Neural cell (in vitro differentiated cells): Measurements from ENCODE around the gene CCNG2. TPM values are rescaled to one million over a fixed set of nuclear protein-coding genes. Genes with fewer than 3 reads are reported as not detected.

ENCODE experiments used
- H2AFZ ChIP-seq: fragments of 200-600, 300-800 bp; sonication (generic), shearing (Covaris generic); 2 replicates; pipeline ENCODE4 v1.6.0; 2014; ENCODE audit warnings: low read depth, mild to moderate bottlenecking, antibody characterized with exemption, low read length, moderate library complexity
- H3F3A ChIP-seq: fragments of 200-600 bp; shearing (Covaris generic); 2 replicates; pipeline ENCODE4 v1.6.1; 2016; ENCODE audit warnings: mild to moderate bottlenecking, moderate library complexity, mixed read lengths, antibody characterized with exemption, low read length; ENCODE audit not compliant: insufficient read depth, poor library complexity, severe bottlenecking
- H3K27ac ChIP-seq: fragments of 200-600, 300-800 bp; sonication (generic), shearing (Covaris generic); 2 replicates; pipeline ENCODE4 v1.5.1; 2014; ENCODE audit warnings: mild to moderate bottlenecking, low read length, moderate library complexity
- H3K27me3 ChIP-seq: fragments of 300-800, 200-600 bp; sonication (generic), shearing (Covaris generic); 2 replicates; pipeline ENCODE4 v1.6.0; 2014; ENCODE audit warnings: mild to moderate bottlenecking, low read depth, low read length, moderate library complexity; ENCODE audit not compliant: insufficient read depth
- H3K36me3 ChIP-seq: fragments of 300-800, 200-600 bp; sonication (generic), shearing (Covaris generic); 2 replicates; pipeline ENCODE4 v1.5.1; 2014; ENCODE audit warnings: mild to moderate bottlenecking, antibody characterized with exemption, low read length, moderate library complexity; ENCODE audit not compliant: insufficient read depth
- H3K4me2 ChIP-seq: fragments of 300-800, 200-600 bp; sonication (generic), shearing (Covaris generic); 2 replicates; pipeline ENCODE4 v1.6.0; 2014; ENCODE audit warnings: mild to moderate bottlenecking, low read length
- H3K4me3 ChIP-seq: fragments of 300-800, 200-600 bp; sonication (generic), shearing (Covaris generic); 2 replicates; pipeline ENCODE4 v1.5.1; 2014; ENCODE audit warnings: mild to moderate bottlenecking, low read length, moderate library complexity
- H3K79me2 ChIP-seq: fragments of 200-600 bp; shearing (Covaris generic); replicated peaks from 2 replicates; pipeline ENCODE4 v1.6.0; 2014; ENCODE audit warnings: mild to moderate bottlenecking, low read length, moderate library complexity; ENCODE audit not compliant: insufficient read depth
- H3K9ac ChIP-seq: fragments of 300-800, 200-600 bp; sonication (generic), shearing (Covaris generic); 2 replicates; pipeline ENCODE4 v1.6.1; 2016; ENCODE audit warnings: mild to moderate bottlenecking, low read length, mixed read lengths
- H3K9me2 ChIP-seq: fragments of 200-600 bp; shearing (Covaris generic); 2 replicates; pipeline ENCODE4 v1.6.1; 2016; ENCODE audit warnings: mild to moderate bottlenecking, low read length, mixed read lengths; ENCODE audit not compliant: insufficient read depth
- H3K9me3 ChIP-seq: fragments of 200-600, 300-800 bp; sonication (generic), shearing (Covaris generic); 2 replicates; pipeline ENCODE4 v1.6.1; 2016; ENCODE audit warnings: mild to moderate bottlenecking, mixed run types, low read length, moderate library complexity, mixed read lengths
- H4K20me1 ChIP-seq: fragments of 200-600 bp; shearing (Covaris generic); 2 replicates; pipeline ENCODE4 v1.6.1; 2016; ENCODE audit warnings: mild to moderate bottlenecking, mixed run types; ENCODE audit not compliant: insufficient read depth
- EP300 ChIP-seq: fragments of 450-650 bp; conservative IDR thresholded peaks from 2 replicates; pipeline ENCODE4 v1.6.1; 2014; ENCODE audit warnings: antibody characterized with exemption, mild to moderate bottlenecking, moderate library complexity; ENCODE audit not compliant: poor library complexity, severe bottlenecking
- EZH2 ChIP-seq: fragments of 200-600, 300-800 bp; shearing (Covaris generic), sonication (generic); IDR thresholded peaks from 2 replicates; pipeline ENCODE4 v1.6.1; 2014; ENCODE audit warnings: antibody characterized with exemption, low read length, borderline replicate concordance, mild to moderate bottlenecking; ENCODE audit not compliant: insufficient read depth, poor library complexity, severe bottlenecking
- MXI1 ChIP-seq: fragments of 450-650 bp; conservative IDR thresholded peaks from 2 replicates; pipeline ENCODE4 v1.6.1; 2014; ENCODE audit warnings: antibody characterized with exemption, mild to moderate bottlenecking; ENCODE audit not compliant: poor library complexity, severe bottlenecking
- POLR2AphosphoS5 ChIP-seq: IDR thresholded peaks from 2 replicates; pipeline ENCODE4 v1.6.1; 2012
- RAD21 ChIP-seq: fragments of 450-650 bp; conservative IDR thresholded peaks from 2 replicates; pipeline ENCODE4 v1.6.1; 2014; ENCODE audit warnings: antibody characterized with exemption, mild to moderate bottlenecking, moderate library complexity
- SMC3 ChIP-seq: fragments of 450-650 bp; conservative IDR thresholded peaks from 2 replicates; pipeline ENCODE4 v1.6.1; 2014; ENCODE audit warnings: antibody characterized with exemption, mild to moderate bottlenecking, moderate library complexity; ENCODE audit not compliant: poor library complexity
- TAF1 ChIP-seq: IDR thresholded peaks from 2 replicates; pipeline ENCODE4 v1.6.1; 2012; ENCODE audit warnings: low read depth
- polyA plus RNA-seq: library from polyadenylated mRNA; depleted of rRNA; stranded (reverse); fragments of >200 nt; gene quantifications from 2 replicates; pipeline ENCODE4 v1.2.3, GENCODE V29; 2014
- TF ChIP-seq, protein P1 (sequence below): fragments of 450-650 bp; IDR thresholded peaks from 2 replicates; pipeline ENCODE4 v1.5.1; 2014; ENCODE audit warnings: antibody characterized with exemption, mild to moderate bottlenecking, moderate library complexity; ENCODE audit not compliant: poor library complexity, severe bottlenecking
- TF ChIP-seq, protein P2 (sequence below): IDR thresholded peaks from 2 replicates; pipeline ENCODE4 v1.6.1; 2012; ENCODE audit warnings: borderline replicate concordance

CCNG2 gene
- polyA plus RNA-seq, 1 donor from 2014 or later, result 132 TPM

DNA sequence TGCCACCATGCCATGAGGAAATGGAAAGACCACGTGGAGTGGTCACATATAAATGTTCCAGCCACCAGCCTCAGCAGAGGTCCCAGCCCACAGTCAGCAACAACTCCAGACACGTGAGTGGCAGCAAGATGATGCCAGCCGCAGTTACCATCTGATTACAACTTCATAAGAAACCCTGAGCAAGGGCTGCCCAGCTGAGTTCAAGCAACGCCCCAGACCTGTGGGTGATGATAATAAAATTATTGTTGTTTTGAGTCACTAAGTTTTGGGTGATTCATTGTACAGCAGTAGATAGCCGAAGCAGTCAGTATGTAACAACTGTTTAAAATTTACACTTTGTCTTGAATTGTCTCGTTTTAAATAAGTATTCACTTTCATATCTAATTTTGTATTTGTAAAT lies 5.8 kb upstream of the CCNG2 start:
- no peak for TF ChIP-seq POLR2AphosphoS5
- TF ChIP-seq RAD21, result no peak
- TF ChIP-seq TAF1, result no peak
- TF ChIP-seq, protein P1, sequence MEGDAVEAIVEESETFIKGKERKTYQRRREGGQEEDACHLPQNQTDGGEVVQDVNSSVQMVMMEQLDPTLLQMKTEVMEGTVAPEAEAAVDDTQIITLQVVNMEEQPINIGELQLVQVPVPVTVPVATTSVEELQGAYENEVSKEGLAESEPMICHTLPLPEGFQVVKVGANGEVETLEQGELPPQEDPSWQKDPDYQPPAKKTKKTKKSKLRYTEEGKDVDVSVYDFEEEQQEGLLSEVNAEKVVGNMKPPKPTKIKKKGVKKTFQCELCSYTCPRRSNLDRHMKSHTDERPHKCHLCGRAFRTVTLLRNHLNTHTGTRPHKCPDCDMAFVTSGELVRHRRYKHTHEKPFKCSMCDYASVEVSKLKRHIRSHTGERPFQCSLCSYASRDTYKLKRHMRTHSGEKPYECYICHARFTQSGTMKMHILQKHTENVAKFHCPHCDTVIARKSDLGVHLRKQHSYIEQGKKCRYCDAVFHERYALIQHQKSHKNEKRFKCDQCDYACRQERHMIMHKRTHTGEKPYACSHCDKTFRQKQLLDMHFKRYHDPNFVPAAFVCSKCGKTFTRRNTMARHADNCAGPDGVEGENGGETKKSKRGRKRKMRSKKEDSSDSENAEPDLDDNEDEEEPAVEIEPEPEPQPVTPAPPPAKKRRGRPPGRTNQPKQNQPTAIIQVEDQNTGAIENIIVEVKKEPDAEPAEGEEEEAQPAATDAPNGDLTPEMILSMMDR, result no peak
- no peak for TF ChIP-seq SMC3
- no peak for TF ChIP-seq EZH2
- no peak for TF ChIP-seq MXI1
- TF ChIP-seq EP300, result no peak
- TF ChIP-seq, protein P2, sequence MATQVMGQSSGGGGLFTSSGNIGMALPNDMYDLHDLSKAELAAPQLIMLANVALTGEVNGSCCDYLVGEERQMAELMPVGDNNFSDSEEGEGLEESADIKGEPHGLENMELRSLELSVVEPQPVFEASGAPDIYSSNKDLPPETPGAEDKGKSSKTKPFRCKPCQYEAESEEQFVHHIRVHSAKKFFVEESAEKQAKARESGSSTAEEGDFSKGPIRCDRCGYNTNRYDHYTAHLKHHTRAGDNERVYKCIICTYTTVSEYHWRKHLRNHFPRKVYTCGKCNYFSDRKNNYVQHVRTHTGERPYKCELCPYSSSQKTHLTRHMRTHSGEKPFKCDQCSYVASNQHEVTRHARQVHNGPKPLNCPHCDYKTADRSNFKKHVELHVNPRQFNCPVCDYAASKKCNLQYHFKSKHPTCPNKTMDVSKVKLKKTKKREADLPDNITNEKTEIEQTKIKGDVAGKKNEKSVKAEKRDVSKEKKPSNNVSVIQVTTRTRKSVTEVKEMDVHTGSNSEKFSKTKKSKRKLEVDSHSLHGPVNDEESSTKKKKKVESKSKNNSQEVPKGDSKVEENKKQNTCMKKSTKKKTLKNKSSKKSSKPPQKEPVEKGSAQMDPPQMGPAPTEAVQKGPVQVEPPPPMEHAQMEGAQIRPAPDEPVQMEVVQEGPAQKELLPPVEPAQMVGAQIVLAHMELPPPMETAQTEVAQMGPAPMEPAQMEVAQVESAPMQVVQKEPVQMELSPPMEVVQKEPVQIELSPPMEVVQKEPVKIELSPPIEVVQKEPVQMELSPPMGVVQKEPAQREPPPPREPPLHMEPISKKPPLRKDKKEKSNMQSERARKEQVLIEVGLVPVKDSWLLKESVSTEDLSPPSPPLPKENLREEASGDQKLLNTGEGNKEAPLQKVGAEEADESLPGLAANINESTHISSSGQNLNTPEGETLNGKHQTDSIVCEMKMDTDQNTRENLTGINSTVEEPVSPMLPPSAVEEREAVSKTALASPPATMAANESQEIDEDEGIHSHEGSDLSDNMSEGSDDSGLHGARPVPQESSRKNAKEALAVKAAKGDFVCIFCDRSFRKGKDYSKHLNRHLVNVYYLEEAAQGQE, result no peak
- H2AFZ ChIP-seq, result no peak overlapping the region
- no peaks in the 10 kb centered on the region for H3K27me3 ChIP-seq

DNA sequence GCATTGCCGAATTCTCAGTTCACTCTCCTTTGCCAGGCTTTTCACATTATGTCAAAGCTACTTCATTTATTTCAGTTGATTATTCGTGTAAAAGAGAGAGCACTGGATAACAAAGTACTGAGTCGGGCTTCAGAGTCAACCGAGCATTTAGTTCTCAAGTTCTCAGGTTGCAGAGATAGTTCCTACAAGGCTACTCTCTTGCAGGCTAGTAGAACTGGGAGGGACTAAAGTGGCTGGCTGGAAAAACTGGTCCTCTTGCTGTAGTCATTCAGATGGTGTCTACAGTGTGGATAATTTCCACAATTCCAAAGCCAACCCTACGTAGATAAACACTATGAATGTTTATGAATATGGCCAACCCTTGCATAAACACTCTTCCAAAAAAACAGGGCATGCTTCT lies 4.6 kb upstream of the CCNG2 start:
- Histone ChIP-seq H3K4me3 (no peak overlapping the region), H3K9me2 (no peaks in the 10 kb centered on the region), H4K20me1 (no peaks in the 10 kb centered on the region), H3K9me3 (no peaks in the 10 kb centered on the region), H3K79me2 (peaks cover 3% of the 10 kb centered on the region), H3K9ac (no peak overlapping the region), H2AFZ (no peak overlapping the region), H3F3A (no peaks in the 10 kb centered on the region), H3K27me3 (no peaks in the 10 kb centered on the region), H3K36me3 (no peaks in the 10 kb centered on the region), H3K27ac (no peak overlapping the region), H3K4me2 (no peak overlapping the region)
- TF ChIP-seq, protein P2, result no peak
- no peak for TF ChIP-seq TAF1
- TF ChIP-seq EP300, result no peak
- no peak for TF ChIP-seq MXI1

More for the DNA sequence above, 5.8 kb upstream of the CCNG2 start:
- H3K27ac ChIP-seq, result no peak overlapping the region
- H3K4me2 ChIP-seq, result no peak overlapping the region
- H4K20me1 ChIP-seq, result no peaks in the 10 kb centered on the region
- H3K4me3 ChIP-seq, result no peak overlapping the region
- H3K9ac ChIP-seq, result no peak overlapping the region
- no peaks in the 10 kb centered on the region for H3K36me3 ChIP-seq
- H3K79me2 ChIP-seq, result no peaks in the 10 kb centered on the region
- no peaks in the 10 kb centered on the region for H3K9me3 ChIP-seq
- H3K9me2 ChIP-seq, result no peaks in the 10 kb centered on the region
- no peaks in the 10 kb centered on the region for H3F3A ChIP-seq
